Measurements from ENCODE around the gene ANKRD6. TPM values are rescaled to one million over a fixed set of nuclear protein-coding genes. Genes with fewer than 3 reads are reported as not detected.

ANKRD6 gene
- total RNA-seq, 1 donor from 2014 or later = 52.7 TPM

DNA sequence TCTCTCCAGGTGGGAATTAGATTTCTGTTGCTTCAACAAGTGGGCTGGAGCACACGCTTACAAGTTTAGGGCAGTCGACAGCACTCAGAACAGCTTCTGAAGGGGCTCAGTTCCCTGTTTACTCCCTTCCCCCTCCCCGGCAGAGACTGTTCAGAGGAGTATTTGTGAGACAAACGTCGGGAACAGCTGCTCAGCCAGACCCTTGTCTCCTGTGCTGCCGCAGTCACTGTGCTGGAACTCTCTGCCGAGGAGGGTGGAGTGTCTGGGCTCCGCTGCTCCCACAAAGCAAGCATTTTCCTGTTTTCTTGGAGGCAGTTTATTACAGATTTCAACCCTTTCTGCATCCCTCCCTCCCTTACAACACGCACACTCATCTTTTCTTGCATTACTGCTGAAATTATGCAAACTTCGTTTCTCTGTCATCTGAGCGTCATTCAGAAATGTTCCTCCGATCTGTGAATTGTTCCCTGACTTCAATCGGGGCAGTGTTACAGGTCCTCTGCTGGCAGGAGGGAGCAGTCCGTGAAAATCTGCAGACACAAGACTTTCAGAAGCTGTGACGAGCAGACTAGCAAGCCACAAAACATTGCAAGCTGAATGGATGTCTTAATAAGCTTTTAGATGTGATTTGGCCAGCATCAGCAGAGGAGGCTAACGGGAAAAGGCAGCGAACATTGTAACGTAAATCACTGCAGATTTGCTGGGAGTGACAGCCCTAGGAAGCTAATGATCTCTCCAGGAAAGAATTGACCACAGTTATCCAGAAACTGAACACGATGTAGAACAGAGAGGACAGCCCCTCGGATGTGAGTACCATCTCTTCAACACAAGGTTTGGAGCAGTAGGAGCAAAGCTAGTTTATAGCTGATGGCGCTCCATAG, 129.4 kb downstream of the ANKRD6 start:
- DNase-seq (ENCODE audit: low spot score) = peak; percentile 61

DNA sequence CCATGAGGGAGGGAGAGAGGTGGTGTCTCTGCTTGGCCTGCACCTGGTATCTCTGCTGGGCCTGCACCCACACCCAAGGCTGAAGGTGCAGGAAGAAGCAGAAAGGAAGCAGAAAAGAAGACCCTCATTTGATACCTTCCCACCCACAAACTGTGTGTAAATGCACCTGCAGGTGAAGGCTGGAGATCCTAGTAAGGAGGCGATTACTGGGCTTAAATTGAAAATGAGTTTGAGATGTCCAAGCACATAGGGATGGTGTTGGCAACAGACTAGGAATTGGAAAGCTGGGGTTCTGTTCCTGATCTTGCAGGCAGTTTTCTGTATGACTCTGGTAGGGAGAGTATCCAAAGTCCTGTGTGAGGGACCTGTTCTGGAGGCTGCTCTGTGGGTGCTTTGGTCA, 130.9 kb downstream of the ANKRD6 start:
- no peak for DNase-seq (ENCODE audit: low spot score)

DNA sequence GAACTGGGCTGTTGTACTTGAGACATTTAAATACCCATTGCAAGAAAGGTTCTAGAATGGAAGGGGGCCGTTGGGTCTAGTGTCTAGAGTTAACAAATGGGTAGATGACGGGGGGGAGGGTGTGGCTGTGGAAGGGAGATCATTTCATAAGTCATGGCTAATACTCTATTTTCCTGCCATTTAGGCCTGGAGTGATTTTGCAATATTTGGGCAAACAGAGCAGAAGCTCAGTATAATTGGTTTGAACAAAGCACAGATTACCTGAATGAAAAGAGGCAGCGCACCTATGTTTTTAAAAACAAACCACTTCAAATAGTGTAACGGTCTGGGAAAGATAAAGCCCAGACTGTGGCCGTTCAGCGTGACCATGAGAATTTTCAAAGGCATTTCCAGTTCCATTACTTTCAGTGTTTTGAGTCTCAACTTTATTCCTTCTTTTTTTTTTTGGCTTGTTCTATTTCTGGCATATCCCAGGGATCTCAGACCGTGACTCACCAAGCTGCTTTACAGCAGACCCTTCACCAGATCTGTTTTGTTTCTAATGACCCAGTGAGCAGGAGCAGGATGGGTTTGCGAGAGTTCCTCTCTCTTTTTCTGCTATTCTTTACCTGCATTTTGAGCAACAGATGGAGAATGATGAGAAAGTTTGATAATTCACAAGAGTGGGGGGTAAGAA, 131.9 kb downstream of the ANKRD6 start:
- peak; percentile 95 for DNase-seq (ENCODE audit: low spot score)

DNA sequence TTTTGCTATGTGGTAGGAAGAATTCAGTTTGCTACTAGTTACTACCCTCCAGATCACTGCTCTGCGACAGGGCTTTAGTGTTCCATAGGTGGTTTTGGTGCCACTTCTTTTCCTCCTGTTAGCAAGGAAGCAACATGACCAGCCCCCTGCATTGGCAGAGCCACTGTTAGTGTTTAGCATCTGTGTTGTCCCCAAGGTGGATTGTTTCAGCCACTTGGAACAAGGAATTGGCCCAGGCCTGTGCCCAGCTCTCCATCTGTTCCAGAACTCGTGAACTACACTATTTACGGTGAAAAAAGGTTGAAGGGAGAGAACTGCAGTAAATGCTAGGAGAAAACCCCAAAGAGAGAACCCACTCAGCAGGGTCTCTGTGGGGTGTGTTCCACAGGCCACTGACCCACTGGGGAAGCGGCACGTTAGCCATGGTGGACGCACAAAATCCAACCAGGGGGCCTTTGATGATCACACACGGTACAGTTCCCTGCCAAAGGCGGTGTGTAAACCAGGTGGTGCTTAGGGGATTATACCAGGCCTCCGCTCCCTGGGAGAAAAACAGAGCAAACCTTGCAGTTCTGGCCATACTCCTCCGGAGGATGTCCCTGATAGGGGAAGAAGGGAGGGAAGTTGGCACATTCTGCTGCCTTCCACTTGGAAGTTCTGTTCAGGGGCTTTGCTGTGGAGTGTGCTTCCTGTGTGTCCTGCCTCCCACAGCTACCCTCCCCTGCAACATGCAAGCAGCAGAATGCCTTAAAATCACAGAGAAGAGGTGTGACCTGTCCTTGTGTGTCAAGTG, 133.3 kb downstream of the ANKRD6 start:
- no peak for DNase-seq (ENCODE audit: low spot score)

DNA sequence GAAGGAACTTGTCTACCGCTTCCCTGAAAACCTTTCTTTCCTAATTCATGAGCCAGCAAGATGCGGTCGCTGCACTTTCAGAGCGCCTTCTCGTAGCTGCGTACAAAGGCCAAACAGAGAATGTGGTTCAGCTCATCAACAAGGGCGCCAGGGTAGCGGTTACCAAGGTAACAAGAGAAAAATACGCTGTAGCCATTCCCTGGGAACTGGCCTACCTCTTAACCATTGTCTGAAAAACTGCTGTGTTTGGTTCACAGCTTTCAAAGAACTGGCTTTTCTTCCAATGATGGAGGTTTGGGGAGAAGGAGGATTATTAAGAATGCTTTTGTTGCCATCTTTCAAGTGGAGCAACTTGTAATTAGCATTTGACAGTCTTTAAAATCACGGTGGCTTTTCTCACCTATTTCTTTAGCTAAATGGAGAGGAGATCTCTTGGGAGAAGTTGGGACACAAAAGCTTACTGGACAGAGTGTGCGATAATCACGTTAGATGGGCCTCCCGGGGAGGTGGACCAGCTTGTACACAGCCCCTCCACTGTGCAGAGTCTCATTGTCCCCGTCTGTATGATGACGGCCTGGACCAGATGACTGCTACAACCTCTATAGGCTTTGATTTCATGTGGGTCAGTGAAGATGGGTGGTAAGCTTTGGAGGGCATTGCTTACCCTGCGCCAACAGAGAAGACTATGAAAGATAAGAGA, 134.1 kb downstream of the ANKRD6 start:
- no peak for DNase-seq (ENCODE audit: low spot score)

DNA sequence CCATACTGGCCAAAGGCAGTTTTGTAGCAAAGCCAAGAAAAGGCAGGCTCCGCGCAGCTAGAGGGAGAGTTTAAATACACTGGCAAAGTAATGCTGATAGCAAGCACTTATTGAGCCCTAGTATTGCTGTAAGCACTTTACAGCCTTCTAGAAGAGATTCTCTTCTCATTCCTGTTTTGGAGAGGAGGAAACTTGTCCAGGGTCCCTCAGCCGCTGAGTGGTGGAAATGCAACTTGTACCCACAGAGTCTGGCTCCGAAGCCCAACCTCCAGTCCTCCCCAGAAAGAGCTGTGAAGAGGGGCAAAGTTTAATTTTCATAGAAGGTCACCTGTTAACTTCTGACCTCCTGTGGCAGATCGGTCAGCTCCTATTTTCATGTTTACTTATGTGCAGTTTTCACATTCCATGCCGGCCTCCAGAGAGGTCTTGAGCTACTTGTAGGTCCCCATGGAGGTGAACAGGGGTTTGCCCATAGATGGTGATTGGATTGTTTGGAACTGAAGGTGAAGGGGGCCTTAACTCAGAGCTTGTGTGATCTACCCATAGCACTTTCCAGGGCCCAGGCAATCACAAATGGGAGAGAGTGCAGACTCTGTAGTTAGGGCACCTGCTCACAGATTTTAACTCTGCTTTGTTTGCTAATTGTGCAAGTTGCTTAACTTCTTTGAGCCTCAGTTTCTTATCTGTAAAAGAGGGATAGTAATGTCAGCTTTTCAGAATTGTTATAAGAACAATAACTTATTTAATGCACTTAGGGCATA, 134.9 kb downstream of the ANKRD6 start:
- DNase-seq (ENCODE audit: low spot score) = peak; percentile 69

DNA sequence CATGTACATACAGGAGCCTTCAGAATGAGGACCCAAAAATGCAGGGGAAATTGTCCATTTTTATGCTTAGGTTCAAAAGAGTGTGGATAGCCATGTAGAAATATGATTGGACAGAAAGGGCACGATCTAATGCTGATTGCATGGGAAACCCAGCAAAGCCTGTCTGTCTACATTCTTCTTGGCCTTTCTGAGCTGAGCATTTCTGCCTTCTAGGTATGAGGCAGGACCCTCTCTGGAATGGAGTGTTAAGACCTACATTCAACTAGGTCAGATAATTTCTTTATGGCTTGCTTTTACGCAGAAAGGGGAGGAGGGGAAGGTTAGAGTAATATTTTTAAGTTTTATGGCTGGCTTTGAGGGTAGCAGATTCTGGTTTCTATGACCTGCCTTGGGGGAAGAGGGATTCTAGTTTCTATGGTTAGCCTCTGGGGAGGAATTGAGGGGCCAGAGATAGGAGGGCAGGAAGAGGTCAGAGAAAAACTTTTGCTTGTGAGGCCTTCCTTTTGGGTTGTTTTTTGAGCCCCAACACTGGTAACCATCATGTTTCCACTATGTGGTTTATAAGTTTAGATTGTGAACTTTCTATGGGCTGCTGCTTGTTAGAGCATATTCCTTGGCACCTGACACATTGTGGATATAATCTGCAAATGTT, 142.1 kb downstream of the ANKRD6 start:
- peak; percentile 74 for DNase-seq (ENCODE audit: low spot score)

DNA sequence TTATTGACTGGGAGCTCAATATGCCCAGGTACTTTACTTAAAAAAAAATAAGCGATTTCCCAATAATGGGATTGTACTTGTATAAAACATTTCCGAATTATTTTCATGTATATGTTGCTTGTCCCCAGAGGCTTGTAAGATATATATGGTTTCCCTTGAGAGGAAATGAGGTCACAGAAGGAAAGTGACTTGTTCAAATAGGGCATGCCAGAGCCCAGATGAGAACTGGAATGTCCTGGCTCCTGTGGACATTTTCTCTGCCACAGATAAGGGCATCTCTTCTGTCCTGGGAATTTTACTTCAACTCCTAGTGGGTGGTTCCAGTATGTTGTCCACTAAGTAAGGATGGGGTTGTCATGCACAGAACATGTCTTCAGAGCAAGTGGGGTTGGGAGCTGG, 142.6 kb downstream of the ANKRD6 start:
- peak; percentile 47 for DNase-seq (ENCODE audit: low spot score)

DNA sequence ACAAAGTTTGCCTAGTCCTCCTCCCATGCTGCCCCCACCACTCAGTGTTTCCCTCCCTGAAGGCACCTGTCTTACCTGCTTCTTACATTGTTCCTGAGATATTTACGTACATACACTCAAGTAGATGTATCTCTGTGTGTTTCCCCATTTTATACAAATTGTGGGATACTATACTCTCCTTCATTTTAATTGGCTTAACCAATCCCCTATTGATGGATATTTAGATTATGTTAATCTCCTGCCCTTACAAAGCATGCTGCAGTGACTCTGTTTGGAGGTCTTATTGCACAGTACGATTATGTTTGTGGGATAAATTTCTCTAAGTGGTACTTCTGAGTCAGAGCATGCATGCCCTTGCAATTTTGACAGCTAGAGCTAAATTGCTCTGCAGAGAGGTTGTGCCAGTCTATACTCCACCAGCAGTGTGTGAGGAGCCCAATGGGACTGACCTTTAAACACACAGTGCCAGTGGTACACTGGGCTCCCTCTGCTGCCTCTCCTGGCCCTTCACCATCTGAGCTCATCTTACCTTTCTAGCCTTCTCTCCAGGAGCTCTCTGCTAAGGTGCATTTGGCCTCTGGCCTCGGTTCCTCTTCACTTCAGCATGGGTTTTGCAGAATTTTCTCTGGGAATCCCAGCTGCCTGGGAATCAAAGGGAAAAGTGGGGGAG, 148.2 kb downstream of the ANKRD6 start:
- no peak for DNase-seq (ENCODE audit: low spot score)

DNA sequence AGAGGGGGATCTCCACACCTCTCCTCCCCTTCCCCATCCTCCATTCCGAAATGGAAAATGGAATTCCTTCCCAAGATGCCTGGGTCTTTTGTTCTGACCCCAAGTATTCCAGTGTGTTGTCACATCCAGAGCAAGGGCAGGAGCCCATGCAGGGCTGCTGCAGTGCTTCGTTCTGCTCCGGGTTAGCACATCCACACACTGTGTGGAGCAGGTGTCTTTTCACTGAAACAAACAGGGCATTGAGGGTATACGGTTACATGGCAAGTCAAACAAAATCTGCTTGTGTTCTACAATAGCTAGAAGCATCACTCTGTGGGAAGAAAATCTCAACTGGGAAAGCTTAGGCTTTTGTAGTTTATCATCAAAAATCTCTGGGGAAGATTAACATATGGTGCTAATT, 148.7 kb downstream of the ANKRD6 start:
- no peak for DNase-seq (ENCODE audit: low spot score)

DNA sequence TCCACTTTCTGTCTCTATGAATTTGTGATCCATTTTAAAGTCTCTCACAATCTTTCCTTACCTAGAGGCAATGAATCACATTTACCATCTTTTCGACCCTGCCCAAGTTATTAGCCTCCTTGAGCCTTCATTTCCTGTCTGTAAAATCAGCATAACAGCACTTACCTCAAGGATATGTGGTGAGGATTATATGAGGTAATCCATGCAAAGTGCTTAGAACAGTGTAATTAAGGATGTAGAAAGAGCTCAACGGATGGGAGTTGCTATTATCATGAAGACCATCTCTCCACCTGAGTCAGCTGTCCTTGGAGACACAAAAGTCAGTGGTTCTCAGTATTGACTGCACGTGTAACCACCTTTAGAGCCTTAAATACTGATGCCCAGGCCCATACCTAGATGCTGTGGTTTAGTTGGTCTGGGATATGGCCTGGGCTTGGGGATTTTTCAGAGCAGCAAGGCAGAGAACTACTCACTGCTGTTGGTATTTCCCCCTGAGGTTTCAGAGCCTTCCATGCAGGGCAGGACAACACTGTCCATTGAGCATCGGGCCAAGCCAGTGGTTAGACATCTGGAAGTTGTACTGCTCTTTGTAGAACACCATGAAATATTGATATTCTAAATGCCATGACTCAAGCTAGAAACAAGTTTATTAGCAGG, 149.8 kb downstream of the ANKRD6 start:
- DNase-seq (ENCODE audit: low spot score) = no peak

DNA sequence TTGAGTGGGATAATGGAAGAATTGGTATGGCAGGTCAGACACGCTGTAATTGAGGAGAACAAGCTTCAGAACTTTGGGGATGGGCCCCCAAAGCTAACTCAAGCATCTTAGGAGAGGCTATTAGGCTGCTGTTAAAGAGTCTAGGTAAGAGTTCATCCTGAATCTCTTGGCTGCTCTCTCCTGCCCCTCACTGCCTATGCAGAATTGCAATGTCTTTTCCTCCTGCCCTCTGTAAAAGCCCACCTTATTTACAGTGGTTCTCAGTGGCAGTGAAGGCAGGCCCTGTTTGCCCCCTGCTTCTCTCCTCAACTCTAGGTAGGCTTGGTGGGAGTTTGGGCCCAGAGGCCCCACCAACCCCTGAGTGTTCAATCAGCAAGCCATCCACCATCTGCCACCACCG, 150.6 kb downstream of the ANKRD6 start:
- DNase-seq (ENCODE audit: low spot score) = no peak

DNA sequence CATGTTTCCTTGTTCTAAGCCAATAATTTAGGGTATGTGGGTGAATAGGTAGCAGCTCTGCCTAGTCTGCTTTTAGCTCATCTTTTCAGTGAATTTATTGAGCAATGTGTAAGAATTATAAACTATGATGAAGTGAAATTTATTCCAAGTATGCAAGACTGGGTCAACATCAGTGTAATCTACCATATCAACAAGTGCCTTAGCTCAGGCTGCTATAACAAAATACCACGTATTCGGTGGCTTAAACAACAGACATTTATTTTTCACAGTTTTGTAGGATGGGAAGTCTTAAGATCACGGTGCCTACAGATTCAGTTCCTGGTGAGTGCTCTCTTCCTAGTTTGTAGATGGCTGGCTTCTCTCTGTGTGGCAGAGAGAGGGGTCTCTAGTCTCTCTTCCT, 151.6 kb downstream of the ANKRD6 start:
- DNase-seq (ENCODE audit: low spot score) = no peak

DNA sequence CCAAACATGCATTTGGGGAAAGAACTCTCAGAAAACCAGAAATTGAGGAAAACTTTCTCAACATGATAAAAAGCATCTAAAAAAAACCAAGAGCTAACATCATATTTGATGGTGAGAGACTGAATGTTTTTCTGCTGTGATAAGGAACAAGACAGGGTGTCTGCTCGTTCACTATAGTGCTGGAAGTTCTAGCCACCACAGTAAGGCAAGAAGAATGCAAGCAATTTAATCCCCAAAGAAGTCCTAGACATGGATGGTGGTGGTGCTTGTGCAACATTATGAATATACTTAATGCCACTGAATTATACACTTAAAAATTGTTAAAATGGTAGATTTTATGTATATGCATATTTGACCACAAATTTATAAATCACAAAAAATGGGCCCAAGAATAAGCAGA, 152.2 kb downstream of the ANKRD6 start:
- DNase-seq (ENCODE audit: low spot score) = peak; percentile 54

DNA sequence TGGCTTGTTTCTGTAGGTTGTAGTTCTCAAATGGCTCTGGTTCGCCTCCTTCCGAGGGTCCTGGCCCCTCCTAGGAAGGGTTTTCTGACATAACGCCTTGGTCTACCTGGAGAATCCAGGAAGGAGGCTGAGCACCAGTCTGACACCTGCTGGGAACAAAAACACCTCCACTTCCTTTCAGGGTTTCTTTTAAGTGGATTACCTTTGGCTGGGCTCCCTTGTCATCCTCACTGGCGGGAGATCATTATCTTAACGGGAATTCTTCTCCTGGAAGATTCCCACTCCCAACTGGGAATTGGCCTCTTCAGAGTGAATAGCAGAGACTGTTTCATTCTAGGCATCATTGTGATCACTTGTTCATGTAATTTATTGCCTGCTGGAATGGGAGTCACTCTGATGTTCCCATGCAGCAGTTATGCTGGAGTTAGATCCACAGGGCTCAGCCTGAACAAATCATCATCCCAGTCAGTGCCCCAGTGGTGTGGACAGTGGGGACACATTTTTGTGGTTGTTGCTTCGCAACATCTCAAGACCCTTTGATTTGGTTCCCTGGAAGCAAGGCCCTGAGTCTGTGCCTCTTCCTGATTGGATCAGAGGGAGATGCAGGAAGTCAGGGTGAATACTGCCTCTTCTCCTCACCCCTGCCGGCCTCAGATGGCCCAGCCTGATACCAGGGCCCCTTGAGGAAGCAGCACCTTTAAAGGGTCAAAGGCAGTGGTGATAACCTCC, 156.5 kb downstream of the ANKRD6 start:
- DNase-seq (ENCODE audit: low spot score) = no peak

DNA sequence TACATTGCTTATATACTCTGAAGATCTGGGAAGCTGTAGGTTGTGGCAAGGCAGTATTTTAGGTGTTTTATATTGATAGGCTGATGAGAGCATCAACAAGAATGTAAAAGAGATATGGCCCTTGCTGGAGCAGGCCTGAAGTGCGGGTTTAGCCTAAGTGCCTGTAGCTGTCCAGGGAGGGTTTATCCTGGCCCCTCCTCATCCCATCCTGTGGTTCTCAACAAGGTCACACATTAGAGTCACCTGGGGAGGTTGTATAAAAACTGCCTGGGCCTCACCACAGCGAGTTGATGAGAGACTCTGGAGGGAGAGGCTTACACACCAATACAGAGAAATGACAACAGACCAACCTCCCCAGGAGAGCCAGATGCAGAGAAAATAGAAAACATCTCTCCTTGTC, 157.2 kb downstream of the ANKRD6 start:
- DNase-seq (ENCODE audit: low spot score) = no peak

DNA sequence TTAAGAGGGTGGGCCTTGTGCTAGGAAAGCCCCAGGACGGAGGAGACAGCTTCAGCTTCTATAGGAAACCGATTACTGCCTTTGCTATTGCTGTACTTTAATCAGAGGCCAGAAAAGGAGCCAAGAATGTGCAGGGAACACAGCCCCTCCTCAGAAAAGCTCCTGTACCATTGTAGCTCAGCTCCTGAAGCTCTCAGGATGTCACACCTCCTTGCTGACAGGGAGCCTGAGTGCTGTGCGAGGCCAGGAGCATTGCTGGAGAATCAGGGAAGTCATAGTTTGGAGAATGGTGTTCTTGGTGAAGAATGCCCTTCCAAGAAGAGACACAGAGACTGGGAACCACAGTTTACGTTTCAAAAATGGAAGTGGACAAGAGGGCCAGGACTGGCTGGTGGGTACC, 158.8 kb downstream of the ANKRD6 start:
- no peak for DNase-seq (ENCODE audit: low spot score)

DNA sequence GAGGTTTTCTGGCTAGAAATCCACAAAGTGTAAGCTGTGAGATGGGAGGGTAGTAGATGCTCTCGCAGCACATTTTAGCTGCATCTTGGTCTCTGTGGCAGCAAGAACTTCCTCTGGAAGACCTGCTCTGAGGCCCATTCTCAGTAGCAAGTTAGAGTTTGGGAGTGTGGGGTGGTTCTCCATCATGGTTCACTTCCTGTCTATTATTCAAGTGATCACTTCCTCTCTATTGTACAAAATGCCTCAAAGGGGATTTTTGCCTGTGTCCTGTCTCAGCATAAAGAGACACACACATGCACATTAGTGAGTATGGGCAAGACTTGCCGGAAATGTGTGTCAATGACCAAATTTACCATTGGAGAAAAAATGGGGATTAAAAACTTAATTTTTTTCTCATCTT, 163.1 kb downstream of the ANKRD6 start:
- DNase-seq (ENCODE audit: low spot score) = no peak

DNA sequence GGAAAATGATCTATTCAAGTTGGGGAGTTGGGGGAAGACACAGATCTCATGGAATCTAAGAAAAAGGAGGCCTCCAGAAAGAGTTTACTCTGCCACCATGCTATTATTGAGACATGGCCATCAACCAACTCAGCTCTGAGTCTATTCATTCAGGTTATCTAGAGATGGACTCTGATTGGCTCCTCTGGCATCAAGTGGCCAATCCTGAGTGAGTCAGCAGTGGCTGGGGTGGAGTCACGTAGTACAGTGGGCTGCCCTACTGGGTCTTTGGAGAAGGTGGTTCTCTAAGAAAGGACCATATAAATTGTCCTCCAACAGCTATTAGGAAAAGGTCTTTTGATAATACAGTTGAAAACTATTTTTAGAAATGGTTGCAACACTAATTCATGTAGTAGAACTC, 163.5 kb downstream of the ANKRD6 start:
- no peak for DNase-seq (ENCODE audit: low spot score)

All from umbilical cord (tissue), 2 donors.